Measurements from ENCODE around the gene PAIP2.
"Not testable (repeated sequence)": the region's sequence is repeated elsewhere in the genome, so short reads cannot be mapped to it uniquely, and the experiment has no call there.

The PAIP2 gene

DNA sequence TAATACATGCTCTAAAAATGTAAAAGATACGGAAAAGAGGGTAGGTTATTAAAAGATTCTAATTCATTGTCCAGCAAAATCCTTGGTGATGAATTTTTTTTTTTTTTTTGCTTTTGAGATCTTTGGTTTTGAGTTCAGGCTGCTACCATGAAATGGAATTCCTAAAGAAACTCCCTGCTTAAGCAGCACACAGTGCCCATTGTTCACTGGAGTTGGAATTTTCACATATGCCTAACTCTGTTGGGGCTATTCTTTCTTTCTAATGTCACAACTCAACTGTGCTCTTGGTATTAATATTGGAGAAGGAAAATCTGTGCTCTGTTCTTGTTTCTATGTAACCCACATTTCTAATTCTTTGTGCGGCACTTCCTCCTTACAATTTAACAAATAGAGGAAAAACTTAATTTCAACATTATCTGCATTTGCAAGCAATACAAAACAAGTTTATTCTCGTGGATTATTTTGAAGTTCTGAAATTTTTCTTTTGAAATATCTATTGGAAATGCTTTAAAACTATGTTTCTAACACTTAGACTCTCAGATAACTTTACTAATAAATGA is 26.5 kb upstream of the PAIP2 start:
- no peak for DNase-seq (ENCODE audit: low read depth in 2 of 2)

DNA sequence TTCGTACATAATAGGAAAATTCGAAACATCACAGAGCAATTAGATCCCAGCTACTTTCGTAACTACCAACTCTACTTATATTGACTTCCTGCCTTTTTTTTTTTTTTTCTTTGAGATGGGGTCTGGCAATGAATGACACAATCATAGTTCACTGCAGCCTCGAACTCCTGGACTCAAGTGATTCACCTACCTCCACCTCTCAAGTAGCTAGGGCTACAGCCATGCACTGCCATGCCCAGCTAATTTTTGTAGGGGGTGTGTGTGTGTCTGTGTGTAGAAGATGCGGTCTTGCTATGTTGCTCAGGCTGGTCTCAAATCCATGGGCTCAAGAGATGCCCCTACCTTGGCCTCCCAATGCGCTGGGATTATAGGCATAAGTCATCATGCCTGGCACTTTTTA is 5.8 kb upstream of the PAIP2 start:
- no peak for DNase-seq (ENCODE audit: low read depth in 2 of 2)

DNA sequence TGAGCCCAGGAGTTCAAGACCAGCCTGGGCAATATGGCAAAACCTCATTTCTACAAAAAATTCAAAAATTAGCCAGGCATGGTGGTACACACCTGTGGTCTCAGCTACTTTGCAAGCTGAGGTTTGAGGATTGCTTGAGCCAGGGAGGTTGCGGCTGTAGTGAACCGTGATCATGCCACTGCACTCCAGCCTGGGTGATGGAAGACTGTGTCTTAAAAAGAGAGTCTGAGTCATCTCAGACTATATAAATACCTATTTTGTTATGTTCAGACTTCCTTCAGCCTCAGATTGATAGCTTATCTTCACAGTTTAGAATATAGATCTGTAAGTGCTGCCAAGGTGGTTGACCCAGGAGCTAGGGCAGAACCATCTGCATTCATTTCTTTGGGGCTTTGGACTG is 1.6 kb upstream of the PAIP2 start:
- DNase-seq (ENCODE audit: low read depth in 2 of 2) = no peak

DNA sequence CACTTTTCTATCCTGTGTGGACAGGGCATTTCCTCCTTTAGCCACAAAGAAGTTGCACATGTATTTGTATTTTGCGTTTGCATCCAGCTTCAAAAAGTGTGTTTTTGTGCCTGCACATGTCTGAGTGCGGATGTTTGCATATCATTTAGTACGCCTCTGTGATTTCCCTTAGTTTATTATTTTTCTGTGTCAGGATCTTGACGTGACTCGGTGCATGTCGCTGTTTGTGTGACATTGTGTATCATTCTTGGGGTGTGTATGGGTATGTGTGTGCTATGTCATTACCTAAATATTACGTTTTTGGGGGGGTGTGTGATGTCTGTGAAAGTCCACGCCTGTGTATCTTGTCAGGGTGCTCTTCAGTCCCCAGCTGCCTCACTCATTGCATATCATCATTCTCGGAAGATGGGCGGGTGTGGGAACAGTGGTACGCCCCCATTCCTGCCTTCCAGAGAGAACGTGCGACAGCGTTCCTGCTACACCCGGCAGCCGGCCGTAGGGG is 416 bp upstream of the PAIP2 start:
- no peak for DNase-seq (ENCODE audit: low read depth in 2 of 2)

DNA sequence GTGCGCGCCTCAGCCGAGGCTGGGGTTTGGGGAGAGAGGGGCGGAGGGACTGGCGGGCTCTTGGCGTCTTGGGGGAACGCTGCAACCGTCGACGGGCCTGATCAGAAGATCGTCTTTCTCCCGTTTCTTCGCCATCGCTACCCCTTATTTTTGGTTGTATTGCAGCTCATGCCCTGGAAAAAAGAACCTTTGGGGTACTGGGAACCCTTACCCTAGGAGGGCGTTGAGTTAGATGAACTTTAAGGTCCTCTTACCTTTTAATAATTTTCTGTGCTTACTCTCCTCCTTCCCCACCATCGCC is 719 bp downstream of the PAIP2 start:
- DNase-seq (ENCODE audit: low read depth in 2 of 2) = no peak

DNA sequence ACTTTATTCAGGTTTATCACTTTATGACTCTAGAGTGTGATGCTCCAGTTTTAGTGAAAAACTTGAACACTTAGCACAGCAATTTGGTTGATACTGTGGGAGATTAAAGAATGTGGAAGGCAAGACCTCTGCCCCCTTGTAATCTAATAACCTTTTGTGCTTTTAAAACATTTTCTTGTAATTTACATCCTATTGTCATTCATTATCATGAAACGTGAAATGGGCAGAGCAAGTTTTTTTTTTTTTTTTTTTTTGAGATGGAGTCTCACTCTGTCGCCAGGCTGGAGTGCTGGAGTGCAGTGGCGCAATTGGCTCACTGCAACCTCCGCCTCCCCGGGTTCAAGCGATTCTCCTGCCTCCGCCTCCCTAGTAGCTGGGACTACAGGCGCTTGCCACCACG is 1.8 kb downstream of the PAIP2 start:
- no peak for DNase-seq (ENCODE audit: low read depth in 2 of 2)

DNA sequence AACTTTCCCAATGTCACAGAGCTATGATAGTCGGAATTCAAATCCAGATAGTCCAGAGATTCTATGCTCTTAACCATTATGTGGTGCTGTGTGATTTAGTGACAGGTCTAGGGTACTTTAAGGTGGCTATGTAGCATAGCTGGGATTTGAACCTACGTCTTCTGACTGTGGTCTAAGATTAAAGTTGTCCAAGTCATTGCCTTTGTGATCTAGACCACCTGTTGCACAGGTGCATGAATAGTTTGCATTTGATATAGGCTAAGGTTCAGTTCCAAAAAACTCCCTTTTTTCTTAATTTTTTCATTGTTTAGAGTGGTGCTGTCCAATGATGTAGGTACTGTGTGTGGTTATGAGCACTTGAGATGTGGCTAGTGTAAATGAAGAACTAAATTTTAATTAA is 2.5 kb downstream of the PAIP2 start:
- DNase-seq (ENCODE audit: low read depth in 2 of 2) = no peak

DNA sequence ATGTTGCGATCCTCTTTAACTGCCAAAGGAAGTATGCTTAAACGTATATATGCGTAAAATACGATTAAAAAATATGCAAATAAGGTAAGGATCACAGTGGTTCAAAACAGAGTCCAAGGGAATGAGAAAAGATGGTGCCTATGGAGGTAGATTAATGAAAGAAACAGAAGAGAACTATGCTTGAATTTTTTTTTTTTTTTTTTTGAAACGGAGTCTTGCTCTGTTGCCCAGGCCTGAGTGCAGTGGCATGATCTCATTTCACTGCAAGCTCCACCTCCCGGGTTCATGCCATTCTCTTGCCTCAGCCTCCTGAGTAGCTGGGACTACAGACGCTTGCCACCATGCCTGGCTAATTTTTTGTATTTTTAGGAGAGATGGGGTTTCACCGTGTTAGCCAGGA is 3.8 kb downstream of the PAIP2 start:
- DNase-seq (ENCODE audit: low read depth in 2 of 2) = not testable (repeated sequence)

DNA sequence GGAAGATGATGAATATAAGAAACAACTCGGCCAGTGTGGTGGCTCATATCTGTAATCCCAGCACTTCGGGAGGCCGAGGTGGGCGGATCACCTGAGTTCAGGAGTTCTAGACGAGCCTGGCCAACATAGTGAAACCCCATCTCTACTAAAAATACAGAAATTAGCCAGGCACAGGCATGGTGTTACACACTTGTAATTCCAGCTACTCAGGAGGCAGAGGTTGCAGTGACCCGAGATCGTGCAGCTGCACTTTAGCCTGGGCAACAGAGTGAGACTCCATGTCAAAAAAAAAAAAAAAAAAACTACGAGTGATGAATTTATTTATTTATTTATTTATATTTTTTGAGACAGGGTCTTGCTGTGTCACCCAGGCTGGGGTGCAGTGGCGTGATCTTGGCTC is 6.2 kb downstream of the PAIP2 start:
- DNase-seq (ENCODE audit: low read depth in 2 of 2) = not testable (repeated sequence)

DNA sequence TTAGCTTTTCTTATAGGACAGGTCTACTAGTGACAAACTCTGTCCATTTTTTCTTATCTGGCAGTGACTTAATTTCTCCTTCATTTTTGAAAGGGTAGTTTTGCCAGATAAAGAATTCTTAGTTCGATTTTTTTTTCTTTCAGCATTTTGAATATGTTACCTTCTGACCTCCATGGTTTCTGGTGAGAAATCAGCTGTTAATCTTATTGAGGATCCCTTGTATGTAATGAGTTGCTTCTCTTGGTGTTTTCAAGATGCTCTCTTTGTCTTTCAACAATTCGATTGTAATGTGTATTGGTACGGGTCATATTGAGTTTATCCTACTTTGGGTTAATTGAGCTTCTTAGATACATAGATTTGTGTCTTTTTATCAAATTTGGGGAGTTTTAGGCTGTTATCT is 12.5 kb downstream of the PAIP2 start:
- no peak for DNase-seq (ENCODE audit: low read depth in 2 of 2)

DNA sequence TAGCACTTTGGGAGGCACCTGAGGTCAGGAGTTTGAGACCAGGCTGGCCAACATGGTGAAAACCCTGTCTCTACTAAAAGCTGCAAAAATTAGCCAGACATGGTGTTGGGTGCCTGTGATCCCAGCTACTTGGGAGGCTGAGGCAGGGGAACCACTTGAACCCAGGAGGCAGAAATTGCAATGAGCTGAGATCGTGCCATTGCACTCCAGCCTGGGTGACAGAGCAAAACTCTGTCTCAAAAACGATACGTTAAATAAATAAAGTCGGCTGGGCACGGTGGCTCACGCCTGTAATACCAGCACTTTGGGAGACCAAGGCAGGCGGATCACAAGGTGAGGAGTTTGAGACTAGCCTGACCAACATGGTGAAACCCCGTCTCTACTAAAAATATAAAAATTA is 14.2 kb downstream of the PAIP2 start:
- not testable (repeated sequence) for DNase-seq (ENCODE audit: low read depth in 2 of 2)

DNA sequence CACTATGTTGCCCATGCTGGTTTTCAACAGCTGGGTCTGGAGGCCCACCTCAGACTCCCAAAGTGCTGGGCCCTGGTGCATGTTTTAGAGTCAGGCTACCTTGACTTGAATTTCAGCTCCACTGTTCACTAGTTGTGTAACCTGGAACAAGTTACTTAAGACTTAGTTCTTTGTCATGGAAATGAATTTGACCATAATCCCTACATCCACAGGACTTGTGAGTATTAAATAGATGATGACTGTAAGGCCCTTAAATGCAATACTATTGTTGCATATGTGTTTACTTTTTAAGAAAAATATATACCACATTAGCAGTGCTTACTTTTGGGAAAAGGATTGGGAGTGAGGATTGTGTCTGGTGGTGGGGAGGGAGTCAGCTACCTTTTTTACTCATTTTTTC is 16.4 kb downstream of the PAIP2 start:
- DNase-seq (ENCODE audit: low read depth in 2 of 2) = no peak

DNA sequence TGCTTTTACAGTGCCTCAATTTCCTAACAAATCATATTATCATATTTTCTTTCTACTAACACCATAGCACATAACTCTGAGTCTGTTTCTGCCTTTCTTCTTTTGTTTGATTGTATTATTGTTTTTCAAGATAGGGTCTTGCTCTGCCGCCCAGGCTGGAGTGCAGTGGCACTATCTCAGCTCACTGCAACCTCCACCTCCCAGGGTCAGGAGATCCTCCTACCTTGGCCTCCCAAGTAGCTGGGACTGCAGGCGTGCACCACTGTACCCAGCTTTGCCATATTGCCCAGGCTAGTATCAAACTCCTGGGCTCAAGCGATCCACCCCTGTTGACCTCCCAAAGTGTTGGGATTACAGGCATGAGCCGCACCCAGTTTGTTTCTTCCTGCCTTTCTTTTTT is 18.7 kb downstream of the PAIP2 start:
- DNase-seq (ENCODE audit: low read depth in 2 of 2) = no peak

DNA sequence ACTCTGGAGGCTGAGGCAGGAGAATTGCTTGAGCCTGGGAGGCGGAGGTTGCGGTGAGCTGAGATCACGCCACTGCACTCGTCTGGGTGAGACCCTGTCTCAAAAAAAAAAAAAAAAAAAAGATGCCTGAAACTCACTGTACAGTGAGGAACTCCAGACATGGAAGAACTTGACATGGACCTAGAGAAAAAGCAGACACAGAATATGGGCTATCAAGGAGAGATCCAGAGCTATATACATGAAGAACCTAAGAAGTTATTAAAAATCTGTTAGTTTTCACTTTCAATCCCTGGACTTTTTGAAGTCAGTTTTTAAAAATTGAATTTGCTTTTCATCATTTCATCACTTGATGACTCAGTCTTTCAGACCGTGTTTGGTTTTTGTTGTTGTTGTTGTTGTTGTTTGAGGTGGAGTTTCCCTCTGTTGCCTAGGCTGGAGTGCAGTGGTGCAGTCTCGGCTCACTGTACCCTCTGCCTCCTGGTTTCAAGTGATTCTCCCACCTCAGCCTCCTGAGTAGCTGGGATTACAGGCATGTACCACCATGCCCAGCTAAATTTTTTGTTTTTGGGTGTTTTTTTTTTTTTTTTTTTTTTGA is 20.3 kb downstream of the PAIP2 start:
- no peak for DNase-seq (ENCODE audit: low read depth in 2 of 2)

DNA sequence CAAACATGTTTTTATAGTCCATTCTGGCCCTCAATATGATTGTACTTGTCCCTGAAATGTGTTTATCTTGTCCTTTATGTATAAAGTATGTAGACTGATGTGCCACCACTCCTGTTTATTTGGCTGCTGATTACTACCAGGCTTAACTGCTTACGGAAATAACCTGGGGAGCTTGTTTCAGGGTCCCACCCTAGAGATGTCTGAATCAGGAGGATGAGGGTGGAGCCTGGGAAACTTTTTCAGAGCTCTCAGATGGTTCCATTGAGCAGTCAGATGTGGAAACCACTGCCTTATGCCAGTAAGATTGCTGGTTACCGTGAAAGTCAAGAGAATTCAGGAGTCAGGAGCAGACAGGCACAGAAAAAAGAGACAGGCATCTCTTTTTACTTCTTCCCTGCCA is 22.3 kb downstream of the PAIP2 start:
- DNase-seq (ENCODE audit: low read depth in 2 of 2) = no peak

DNA sequence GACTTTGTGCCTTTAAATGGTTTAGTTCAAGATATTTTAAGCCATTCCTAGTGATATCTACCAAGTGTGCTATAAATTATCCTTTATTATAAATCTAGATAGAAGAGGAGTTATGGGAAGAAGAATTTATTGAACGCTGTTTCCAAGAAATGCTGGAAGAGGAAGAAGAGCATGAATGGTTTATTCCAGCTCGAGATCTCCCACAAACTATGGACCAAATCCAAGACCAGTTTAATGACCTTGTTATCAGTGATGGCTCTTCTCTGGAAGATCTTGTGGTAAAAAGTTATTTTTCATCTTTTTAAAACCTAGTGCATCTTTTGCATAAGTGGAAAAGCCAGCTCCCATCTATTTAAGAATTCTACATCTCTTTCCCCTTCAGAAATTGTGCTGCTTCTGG is 22.8 kb downstream of the PAIP2 start:
- DNase-seq (ENCODE audit: low read depth in 2 of 2) = no peak

DNA sequence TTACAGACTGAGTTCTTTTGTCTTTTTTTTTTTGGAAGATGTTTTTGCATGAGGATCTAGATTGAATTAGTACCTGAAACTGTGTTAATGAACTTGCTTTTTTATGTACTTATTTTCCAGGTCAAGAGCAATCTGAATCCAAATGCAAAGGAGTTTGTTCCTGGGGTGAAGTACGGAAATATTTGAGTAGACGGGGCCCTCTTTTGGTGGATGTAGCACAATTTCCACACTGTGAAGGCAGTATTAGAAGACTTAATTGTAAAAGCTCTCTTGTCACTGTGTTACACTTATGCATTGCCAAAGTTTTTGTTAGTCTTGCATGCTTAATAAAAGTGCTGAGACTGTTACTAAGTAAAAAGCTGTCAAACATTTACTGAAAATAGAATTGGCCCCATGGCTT is 27.0 kb downstream of the PAIP2 start:
- no peak for DNase-seq (ENCODE audit: low read depth in 2 of 2)

DNA sequence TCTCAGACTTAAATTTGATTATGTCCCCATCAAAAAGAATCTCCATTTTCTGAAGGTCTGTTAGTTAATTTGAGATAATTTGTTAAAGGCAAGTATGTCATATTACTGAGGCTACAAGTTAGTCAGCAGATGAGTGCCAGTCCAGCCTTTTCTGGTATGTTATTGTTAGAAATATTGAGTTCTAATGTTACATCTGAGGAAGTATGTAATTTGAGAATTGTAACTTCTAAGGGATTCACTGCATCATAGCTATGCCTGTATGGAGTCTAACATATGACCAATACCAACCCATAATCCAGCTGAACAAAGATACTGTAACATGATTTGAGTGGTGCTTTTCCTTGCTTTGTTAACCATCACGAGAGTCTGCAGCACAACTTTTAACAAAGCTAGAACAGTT is 27.5 kb downstream of the PAIP2 start:
- peak in 1 of 2 experiments; percentile 37 for DNase-seq (ENCODE audit: low read depth in 2 of 2)

DNA sequence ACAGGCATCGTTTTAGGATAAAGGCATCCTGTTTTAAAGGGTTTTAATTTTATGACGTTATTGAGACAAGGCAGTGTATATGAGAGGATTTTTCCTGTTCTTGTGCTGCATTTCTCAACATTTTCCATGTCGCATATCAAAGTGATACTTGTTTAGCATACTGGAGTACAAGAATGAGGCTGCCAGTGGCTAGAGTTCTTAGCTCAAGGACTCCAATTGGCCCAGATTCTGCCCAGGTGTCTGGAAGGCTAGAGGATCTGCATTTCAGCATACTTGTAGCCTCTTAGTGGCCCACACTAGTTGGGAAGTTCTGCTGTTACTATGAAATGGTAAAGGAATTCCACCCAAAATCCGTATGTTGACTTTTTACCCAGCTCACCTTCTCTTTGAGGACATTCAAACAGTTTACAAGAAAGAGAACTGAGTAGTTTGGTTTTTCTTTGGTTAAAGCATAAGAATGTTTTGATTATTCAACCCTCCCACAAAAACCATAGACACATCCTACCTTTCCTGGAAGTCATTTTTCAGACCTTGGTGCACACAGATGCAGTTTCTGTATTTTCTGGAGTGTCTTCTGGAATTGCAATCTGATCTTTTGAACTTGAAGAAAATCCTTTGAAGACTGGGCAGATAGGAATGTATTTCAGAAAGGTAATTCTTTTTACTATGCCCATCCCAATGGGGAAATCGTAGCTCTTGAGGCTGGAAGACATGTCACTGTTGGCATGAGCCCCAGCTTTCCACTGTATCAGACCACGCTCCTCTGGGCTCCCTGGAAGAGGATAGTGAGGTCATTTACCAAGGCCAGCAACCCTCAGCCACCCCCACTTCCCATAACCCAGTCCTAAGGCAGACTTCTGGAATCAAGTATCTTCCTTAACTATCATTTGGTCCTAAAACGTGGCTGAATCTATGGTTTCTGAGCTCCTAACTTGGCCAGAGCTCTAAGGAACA is 30.1 kb downstream of the PAIP2 start:
- DNase-seq (ENCODE audit: low read depth in 2 of 2) = no peak

DNA sequence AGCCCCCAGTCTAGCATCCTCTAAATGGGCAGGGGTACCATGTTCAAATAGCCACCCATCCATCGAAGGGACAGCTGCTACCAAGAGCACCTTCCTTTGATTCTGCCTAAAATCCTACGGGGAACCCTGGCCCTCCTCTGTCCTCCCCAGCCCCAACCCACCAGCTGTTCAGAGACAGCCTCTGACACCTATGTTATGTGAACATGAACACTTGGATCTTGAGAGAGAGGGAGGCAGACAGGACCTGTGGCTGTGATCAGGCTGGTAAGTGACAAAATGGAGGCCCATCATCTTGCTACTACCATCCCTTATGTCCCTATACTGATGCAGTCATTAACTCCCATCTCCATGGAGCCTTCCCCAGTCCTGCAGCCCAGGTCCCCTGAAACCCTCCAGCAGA is 33.3 kb downstream of the PAIP2 start:
- no peak for DNase-seq (ENCODE audit: low read depth in 2 of 2)

DNA sequence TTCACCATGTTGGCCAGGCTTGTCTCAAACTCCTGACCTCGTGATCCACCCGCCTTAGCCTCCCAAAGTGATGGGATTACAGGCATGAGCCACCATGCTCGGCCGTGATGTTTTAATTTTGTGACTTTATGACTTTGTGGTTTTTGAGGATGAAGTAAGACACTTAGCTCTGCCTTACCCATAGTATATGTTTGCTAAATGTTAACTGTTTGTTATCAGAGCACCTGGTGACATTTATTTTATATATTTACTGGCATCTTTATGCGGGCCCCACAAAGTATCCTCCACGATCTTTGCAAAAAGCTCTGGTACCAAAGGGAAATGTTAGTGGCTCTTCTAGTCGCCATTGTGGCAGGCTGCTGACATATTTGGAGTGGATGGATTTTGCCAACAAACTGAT is 34.7 kb downstream of the PAIP2 start:
- DNase-seq (ENCODE audit: low read depth in 2 of 2) = no peak

DNA sequence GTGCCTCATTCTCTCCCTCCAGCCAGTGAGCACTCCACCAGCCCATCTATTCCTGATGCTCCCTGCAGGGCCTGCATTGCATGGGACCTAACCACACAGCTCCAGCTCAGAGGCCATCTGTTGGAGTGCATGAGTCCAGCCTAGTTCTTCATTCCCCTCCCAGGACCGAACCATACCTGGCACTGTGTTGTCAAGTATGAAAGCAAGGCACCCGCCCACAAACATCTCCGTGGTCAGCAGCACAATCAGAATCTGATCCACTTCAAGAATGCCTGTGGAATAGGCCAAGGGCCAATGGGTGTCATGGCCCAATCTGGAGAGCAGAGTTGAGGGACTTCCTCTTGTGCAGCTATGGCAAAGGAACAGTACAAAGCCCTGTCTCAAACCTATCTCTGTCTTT is 35.6 kb downstream of the PAIP2 start:
- DNase-seq (ENCODE audit: low read depth in 2 of 2) = no peak
